Activated CD8-positive, alpha-beta T cell treated with anti-CD3 and anti-CD28 coated beads, Interleukin-2, amount 10 ng/mL, durations not matched to agents 7 days and 5 days (primary cell): ENCODE data around the gene SREBF1. TPM values are rescaled to one million over a fixed set of nuclear protein-coding genes. Genes with fewer than 3 reads are reported as not detected.

ENCODE experiments used
- ATAC-seq: fragments of 150-1000 bp; cut with Tn5 transposase; one replicate; pipeline ENCODE4 v1.10.0; 2021; ENCODE audit warnings: moderate library complexity
- CTCF ChIA-PET: fragments of 350-600 bp; sonication (Branson Sonifier 250); formaldehyde crosslinking; loops from one replicate; lab custom pipeline; 2021; ENCODE audit warnings: antibody characterized with exemption; lab: Charles Lee
- POLR2A ChIA-PET: fragments of 350-600 bp; sonication (Branson Sonifier 250); formaldehyde crosslinking; loops from one replicate; lab custom pipeline; 2021; ENCODE audit warnings: antibody characterized with exemption; lab: Charles Lee
- DNase-seq: peaks from one replicate; pipeline ENCODE4 v3.0.0-alpha.2; 2020
- H3K27ac Mint-ChIP-seq: one replicate; pipeline ENCODE4 v1.8.0; 2021; ENCODE audit warnings: mild to moderate bottlenecking, mixed read lengths
- H3K27me3 Mint-ChIP-seq: one replicate; pipeline ENCODE4 v1.8.0; 2021; ENCODE audit warnings: low read depth, mixed read lengths
- H3K36me3 Mint-ChIP-seq: one replicate; pipeline ENCODE4 v1.8.0; 2021; ENCODE audit warnings: low read depth, mixed read lengths
- H3K4me1 Mint-ChIP-seq: one replicate; pipeline ENCODE4 v1.8.0; 2021; ENCODE audit warnings: low read depth, mixed read lengths
- H3K4me3 Mint-ChIP-seq: one replicate; pipeline ENCODE4 v1.8.0; 2021; ENCODE audit warnings: mild to moderate bottlenecking, mixed read lengths
- H3K9me3 Mint-ChIP-seq: one replicate; pipeline ENCODE4 v1.8.0; 2022; ENCODE audit warnings: mixed read lengths; ENCODE audit not compliant: insufficient read depth
- total RNA-seq, 2 experiments: library from RNA; stranded (reverse); gene quantifications; one replicate each; pipeline ENCODE4 v1.2.3, GENCODE V29; 2021

SREBF1 gene
- total RNA-seq, 2 experiments from 2014 or later = 212 to 254 TPM

DNA sequence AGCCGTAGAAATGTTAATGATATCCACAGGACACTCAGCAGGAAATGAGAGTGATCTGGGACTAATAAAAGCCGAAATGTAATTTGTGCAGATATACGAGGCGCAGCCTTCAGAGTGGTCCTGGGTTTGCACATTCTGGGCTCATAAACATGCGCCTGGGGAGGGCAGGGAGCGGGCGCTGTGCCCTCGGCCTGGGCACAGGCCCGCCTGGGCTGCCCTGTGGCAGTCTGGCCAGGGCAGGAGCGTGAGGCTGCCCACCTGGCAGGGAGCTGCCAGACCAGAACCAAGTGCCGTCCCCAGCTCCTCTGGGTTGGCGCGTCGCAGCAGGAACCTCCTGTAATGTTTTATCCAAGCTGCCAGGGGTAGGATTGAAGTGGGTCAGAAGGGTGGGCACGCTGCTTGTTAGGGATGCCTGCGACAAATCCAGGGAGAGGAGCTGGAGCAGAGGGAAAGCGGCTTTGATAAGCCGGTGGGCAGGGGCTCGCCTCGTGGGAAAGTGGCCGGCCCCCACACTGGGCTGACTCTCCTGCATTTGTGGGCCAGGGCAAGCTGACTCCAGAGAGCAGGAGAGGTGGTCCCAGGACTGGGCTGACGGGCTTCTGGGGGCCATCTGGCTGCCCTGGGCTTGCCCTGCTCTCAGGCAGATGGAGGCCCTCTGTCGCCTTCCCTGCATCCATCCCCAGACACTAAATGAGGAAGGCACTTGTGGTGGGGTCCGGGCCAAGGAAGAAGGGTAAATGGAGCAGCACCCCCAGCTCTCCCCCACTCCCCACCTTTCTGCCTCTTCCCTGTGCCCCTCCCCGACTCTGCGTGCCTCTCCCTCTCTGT, 45.9 kb downstream of the SREBF1 start:
- DNase-seq (no peak), ATAC-seq (no peak)
- CTCF ChIA-PET = no interaction called here
- no peak overlapping the region for H3K27ac Mint-ChIP-seq
- H3K27me3 Mint-ChIP-seq = no peaks in the 10 kb centered on the region
- H3K9me3 Mint-ChIP-seq = no peaks in the 10 kb centered on the region
- POLR2A ChIA-PET = interaction anchor here (0.6 kb wide), 1 partner anchor 168 kb away, joined by 3 read pairs; no protein-coding TSS in a partner anchor
- no peak overlapping the region for H3K4me3 Mint-ChIP-seq
- H3K4me1 Mint-ChIP-seq = peaks cover 26% of the 10 kb centered on the region
- peaks cover 11% of the 10 kb centered on the region for H3K36me3 Mint-ChIP-seq

DNA sequence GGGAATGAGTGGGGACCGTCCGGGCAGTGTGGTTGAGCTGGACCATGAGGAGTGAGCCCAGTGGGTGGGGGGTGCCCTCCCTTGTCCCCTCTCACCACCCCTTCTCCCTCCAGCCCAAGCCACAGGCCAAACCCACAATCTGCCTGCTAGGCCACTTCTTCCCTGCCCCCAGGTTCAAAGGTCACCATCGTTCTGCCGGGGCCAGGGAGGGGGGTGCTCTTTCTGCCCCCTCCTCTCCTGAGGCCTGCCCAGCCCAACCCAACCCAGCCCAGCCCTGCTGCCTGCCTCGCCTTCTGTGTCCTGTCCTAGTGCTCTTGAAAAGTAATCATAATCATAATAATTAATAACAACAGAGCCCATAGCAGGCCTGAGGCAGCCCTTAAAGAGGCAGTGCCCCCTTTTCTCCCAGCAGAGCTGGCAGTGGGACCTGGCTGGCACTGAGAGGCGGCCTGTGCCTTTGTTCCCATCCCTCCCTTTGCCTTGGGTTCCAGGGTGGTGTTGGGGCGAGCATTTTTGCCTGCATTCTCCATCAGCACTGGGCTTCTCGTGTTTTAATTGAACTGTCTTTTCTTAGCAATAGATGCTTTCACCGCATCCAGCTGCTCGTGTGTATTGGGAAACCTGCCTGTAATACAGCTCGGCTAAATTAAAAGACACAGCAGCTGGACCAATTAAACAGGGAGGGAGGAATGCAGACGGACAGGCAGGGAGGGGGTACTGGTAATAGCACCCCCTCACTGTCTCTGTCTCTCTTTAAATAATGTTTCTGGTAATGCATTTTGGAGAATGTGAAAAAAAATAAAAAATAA, 46.8 kb downstream of the SREBF1 start:
- H3K36me3 Mint-ChIP-seq = peaks cover 11% of the 10 kb centered on the region
- no peak for DNase-seq
- peaks cover 29% of the 10 kb centered on the region for H3K4me1 Mint-ChIP-seq
- H3K9me3 Mint-ChIP-seq = no peaks in the 10 kb centered on the region
- no peak overlapping the region for H3K4me3 Mint-ChIP-seq
- ATAC-seq = no peak
- ChIA-PET CTCF (no interaction called here), POLR2A (interaction anchor here (0.6 kb wide), 1 partner anchor 169 kb away, joined by 3 read pairs; no protein-coding TSS in a partner anchor)
- H3K27ac Mint-ChIP-seq = no peak overlapping the region
- no peaks in the 10 kb centered on the region for H3K27me3 Mint-ChIP-seq

DNA sequence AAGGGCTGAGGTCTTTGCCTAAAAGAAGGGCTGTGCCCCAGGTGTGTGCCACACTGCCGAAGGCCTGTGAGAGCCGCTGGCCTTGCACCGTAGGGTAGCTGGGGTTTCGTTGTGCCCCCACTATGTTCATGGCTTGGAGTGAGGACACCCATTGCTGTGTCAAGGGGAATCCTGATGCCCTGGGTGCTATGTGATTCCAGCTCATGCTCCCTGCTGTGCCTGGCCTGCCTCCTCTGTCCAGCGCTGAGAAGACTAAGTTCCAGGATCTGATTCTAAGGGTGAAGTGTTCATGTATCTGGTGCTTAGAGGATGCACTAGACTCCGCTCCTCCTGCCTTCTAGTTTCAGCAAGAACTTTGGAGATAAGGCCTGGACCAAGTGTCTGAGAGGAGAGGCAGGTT, 47.4 kb downstream of the SREBF1 start:
- Mint-ChIP-seq H3K27ac (no peak overlapping the region), H3K4me3 (no peak overlapping the region), H3K4me1 (peaks cover 35% of the 10 kb centered on the region), H3K36me3 (peaks cover 9% of the 10 kb centered on the region), H3K27me3 (no peaks in the 10 kb centered on the region), H3K9me3 (no peaks in the 10 kb centered on the region)
- ChIA-PET POLR2A (no interaction called here), CTCF (no interaction called here)
- DNase-seq (no peak), ATAC-seq (no peak)

DNA sequence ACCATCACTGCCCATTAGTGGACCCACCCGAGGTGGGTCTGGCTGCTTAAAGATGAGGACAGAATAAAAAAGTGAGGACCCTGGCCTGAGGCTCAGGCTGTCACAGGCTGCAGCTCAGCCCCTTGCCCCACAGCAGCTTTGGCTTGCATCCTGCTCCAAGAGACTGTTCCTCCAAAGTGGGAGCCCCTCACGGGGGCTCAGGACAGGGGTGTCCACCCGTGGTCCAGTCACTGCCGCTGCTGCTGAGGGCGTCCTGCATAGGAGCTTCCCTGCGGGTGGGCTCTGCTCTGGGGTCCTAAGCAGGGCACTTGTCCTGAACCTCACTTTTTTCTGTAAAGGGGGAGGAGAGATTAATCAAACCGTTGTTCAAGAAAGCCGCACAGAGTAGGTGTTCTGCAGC, 47.8 kb downstream of the SREBF1 start:
- no peak overlapping the region for H3K4me3 Mint-ChIP-seq

DNA sequence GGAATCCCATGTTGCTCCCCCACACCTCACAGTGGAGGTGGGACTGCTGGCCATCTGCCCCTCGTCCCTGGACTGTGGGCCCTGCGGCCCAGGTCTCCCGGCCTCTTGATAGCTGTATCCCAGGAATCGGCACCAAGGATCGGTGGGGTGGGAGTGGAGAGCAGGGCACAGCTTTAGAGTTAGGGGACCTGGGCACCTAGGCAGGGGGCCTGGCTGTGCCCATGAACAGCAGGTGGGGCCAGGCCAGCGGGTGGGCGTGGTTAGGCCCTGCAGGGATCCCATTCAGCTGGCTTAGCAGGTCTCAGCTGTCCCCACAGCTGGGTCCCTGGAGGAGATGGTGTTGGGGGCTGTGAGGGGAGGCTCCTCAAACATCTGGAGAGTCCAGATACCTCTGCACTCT, 49.2 kb downstream of the SREBF1 start:
- ChIA-PET CTCF (no interaction called here), POLR2A (no interaction called here)
- H3K4me1 Mint-ChIP-seq = peaks cover 29% of the 10 kb centered on the region
- no peak overlapping the region for H3K27ac Mint-ChIP-seq
- no peak for DNase-seq
- no peaks in the 10 kb centered on the region for H3K36me3 Mint-ChIP-seq
- ATAC-seq = no peak
- H3K27me3 Mint-ChIP-seq = no peaks in the 10 kb centered on the region
- no peak overlapping the region for H3K4me3 Mint-ChIP-seq
- H3K9me3 Mint-ChIP-seq = no peaks in the 10 kb centered on the region

More for the DNA sequence above, 47.8 kb downstream of the SREBF1 start:
- ATAC-seq (no peak), DNase-seq (no peak)
- no peak overlapping the region for H3K27ac Mint-ChIP-seq
- ChIA-PET POLR2A (no interaction called here), CTCF (no interaction called here)
- H3K9me3 Mint-ChIP-seq = no peaks in the 10 kb centered on the region
- no peaks in the 10 kb centered on the region for H3K27me3 Mint-ChIP-seq
- peaks cover 7% of the 10 kb centered on the region for H3K36me3 Mint-ChIP-seq
- peaks cover 38% of the 10 kb centered on the region for H3K4me1 Mint-ChIP-seq

DNA sequence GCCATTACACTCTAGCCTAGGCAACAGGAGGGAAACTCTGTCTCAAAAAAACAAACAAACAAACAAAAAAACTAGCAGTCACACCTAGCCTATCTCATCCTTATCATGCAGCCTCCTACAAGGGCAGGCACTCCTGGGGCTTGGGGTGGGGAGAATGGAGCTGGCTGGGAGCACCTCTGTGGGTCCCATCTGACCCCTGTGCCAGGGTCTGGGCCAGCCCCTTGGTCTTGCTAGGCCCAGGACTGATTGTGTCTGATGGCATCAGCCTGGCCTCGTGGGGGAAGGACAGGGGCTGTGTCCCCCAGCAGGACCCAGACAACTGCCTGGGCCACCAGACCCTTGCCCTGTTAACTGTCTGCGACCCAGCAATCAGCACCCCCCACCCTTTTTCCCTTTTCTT, 49.8 kb downstream of the SREBF1 start:
- ChIA-PET CTCF (interaction anchor here (1.3 to 2.5 kb wide), 3 partner anchors 26 to 247 kb away, joined by 4 to 8 read pairs (median 4); no protein-coding TSS in a partner anchor), POLR2A (no interaction called here)

DNA sequence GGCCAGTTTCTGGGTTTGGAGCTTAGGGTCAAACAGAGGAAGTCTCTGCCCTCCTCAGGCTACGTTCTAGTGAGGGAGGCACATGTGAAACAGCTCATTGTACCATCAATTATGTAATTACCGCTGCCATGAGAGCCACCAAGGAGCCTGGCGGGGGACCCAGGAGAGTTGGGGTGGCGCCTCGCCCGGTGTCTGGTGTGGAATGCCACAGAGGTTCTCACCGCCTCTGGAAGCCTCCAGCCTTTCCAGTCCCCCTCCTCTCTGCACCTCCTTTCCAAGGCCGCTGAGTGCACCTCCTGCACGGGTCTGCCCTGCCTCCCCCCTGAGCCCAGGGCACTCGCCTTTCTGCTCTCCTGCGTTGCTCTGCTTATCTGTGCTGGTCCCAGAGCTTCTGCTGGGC, 51.4 kb downstream of the SREBF1 start:
- Mint-ChIP-seq H3K4me3 (no peak overlapping the region), H3K9me3 (no peaks in the 10 kb centered on the region), H3K27me3 (peaks cover 13% of the 10 kb centered on the region), H3K36me3 (no peaks in the 10 kb centered on the region), H3K27ac (peak overlapping the region; percentile 14), H3K4me1 (peaks cover 25% of the 10 kb centered on the region)
- ATAC-seq (no peak), DNase-seq (no peak)
- CTCF ChIA-PET = interaction anchor here (0.8 to 2.5 kb wide), 3 partner anchors 27 to 250 kb away, joined by 3 to 8 read pairs (median 3); no protein-coding TSS in a partner anchor
- POLR2A ChIA-PET = interaction anchor here (0.6 to 1.6 kb wide), 3 partner anchors 37 to 134 kb away, joined by 3 to 4 read pairs (median 4); partner anchors contain the start of gene SREBF1

More for the DNA sequence above, 49.8 kb downstream of the SREBF1 start:
- ATAC-seq (no peak), DNase-seq (no peak)
- no peaks in the 10 kb centered on the region for H3K27me3 Mint-ChIP-seq
- H3K4me1 Mint-ChIP-seq = peaks cover 25% of the 10 kb centered on the region
- H3K9me3 Mint-ChIP-seq = no peaks in the 10 kb centered on the region
- H3K36me3 Mint-ChIP-seq = no peaks in the 10 kb centered on the region
- no peak overlapping the region for H3K4me3 Mint-ChIP-seq
- H3K27ac Mint-ChIP-seq = no peak overlapping the region

DNA sequence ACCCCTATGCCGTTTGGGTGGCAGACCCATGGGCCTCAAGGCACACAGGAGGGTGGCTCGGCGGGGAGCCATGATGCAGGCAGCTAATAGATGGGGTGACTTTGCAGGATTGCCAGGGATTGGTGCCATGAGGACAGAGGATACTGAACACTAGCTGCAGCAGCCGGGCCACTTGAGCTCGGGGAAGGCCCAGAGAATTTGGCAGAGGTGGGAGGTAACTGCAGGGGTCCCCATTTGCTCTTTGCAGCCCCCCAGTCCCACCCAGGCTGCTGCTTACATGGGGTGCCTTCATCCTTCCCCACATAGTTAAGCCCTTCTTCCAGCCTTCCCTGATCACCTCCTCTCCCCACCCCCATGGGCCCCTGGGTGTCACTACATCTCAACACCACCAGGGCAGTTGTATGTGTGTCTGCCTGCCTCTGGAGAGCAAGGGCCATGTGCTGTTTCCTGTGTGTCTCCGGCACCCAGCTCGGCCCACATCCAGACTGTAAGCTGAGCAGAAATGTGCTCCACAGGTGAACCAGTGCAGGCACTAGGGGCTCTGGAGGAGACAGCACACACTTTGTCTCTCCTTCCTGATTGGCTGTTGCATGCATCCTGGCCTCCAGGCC, 52.0 kb downstream of the SREBF1 start:
- Mint-ChIP-seq H3K4me3 (no peak overlapping the region), H3K36me3 (no peaks in the 10 kb centered on the region), H3K9me3 (no peaks in the 10 kb centered on the region), H3K27ac (peak overlapping the region; percentile 14), H3K4me1 (peaks cover 25% of the 10 kb centered on the region), H3K27me3 (peaks cover 13% of the 10 kb centered on the region)
- ChIA-PET POLR2A (interaction anchor here (0.7 to 1.6 kb wide), 4 partner anchors 14 to 135 kb away, joined by 3 to 4 read pairs (median 4); partner anchors contain the start of gene SREBF1), CTCF (interaction anchor here (0.8 to 2.5 kb wide), 5 partner anchors 8 to 250 kb away, joined by 3 to 8 read pairs (median 4); no protein-coding TSS in a partner anchor)
- peak; percentile 50 for DNase-seq
- ATAC-seq = peak; percentile 28

DNA sequence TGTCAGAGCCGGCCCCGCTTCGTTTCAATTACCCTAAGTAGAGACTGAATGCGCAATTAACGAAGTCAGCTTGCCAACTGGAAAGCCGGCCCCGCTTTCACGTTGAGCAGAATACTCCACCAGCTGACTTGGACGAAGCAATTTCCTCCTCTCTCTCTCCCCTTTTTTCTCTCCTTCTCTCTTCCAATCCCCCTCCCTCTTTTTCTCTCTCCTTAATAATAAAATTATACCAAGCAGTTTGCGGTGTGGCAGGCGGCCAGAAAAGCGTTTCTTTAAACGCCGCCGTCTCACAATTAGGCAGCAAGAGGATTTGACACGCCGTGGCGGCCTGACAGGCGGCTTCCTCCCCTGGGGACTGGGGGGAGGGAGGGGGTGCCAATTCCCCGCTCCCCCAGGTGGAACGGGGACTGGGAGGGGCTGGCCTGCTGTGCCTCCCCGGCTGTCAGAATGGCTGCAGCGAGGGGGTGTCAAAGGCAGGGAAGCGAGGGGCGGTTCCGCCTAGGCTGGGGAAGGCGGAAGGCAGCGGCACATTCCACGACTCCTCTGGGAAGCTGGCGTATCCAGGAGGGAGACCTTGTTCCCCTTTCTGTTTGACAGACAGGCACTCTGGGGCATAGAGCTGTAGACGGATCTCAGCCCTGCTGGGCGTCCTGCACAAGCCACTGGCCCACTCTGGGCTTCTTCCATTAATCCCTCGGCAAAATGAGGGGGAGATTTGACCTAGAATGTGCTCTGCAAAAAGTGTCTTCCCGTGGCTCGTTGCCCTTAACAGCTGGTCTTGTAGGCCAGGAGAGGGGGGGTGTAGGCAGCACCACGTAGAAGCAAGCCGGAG, 52.7 kb downstream of the SREBF1 start:
- Mint-ChIP-seq H3K4me3 (peak overlapping the region; percentile 64), H3K36me3 (no peaks in the 10 kb centered on the region), H3K9me3 (no peaks in the 10 kb centered on the region), H3K4me1 (peaks cover 25% of the 10 kb centered on the region), H3K27me3 (peaks cover 13% of the 10 kb centered on the region), H3K27ac (no peak overlapping the region)
- CTCF ChIA-PET = interaction anchor here (0.9 to 1.4 kb wide), 3 partner anchors 9 to 104 kb away, joined by 3 to 4 read pairs (median 4); no protein-coding TSS in a partner anchor
- DNase-seq (no peak), ATAC-seq (no peak)
- POLR2A ChIA-PET = interaction anchor here (0.9 to 1.6 kb wide), 3 partner anchors 14 to 52 kb away, joined by 3 to 4 read pairs (median 3); partner anchors contain the start of gene SREBF1

DNA sequence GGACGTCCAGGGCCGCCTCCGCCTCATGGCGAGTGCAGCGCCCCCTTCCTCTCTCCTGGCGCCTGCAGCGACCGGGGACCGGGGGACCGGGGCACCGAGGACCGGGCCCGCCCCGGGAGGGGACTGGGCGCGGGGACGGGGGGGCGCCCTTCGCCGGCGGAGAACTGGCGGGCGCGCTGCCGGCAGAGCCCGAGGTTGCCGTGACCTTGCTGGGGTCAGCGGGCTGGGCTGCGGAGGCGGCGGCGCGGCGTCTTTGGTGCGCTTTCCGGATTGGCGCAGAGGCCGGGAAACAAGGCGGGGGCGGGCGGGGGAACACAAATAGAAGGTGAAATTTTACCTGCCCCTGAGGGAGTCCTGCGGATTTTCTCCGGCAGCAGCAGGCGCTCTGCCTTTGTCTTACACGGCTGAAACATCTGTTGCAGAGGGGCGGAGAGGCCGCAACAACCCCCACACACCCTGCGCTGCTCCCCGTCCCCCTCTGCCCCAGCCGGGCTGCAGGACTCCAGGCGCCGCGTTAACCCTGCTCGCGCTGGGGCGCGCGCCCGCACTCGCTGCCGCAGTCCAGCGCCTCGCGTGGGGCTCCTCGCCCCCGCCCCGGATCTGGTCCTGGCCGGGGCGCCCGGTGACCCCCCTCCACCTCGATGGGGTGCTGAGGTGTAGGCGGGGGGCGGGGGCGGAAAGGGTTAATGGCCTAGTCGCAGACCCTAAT, 53.5 kb downstream of the SREBF1 start:
- Mint-ChIP-seq H3K27me3 (peaks cover 13% of the 10 kb centered on the region), H3K4me3 (peak overlapping the region; percentile 66), H3K36me3 (no peaks in the 10 kb centered on the region), H3K27ac (no peak overlapping the region), H3K9me3 (no peaks in the 10 kb centered on the region), H3K4me1 (peaks cover 25% of the 10 kb centered on the region)
- ChIA-PET CTCF (interaction anchor here (1.2 to 1.4 kb wide), 3 partner anchors 9 to 104 kb away, joined by 3 to 4 read pairs (median 3); no protein-coding TSS in a partner anchor), POLR2A (interaction anchor here (0.6 kb wide), 1 partner anchor 20 kb away, joined by 4 read pairs; no protein-coding TSS in a partner anchor)
- DNase-seq = peak; percentile 79
- ATAC-seq = peak; percentile 69
